RKO (cell line): ENCODE data around the gene GP2.

Experiments used
- DNase-seq: peaks from one replicate; pipeline ENCODE4 v3.0.0-alpha.2; 2016; ENCODE audit warnings: low spot score

The GP2 gene

DNA sequence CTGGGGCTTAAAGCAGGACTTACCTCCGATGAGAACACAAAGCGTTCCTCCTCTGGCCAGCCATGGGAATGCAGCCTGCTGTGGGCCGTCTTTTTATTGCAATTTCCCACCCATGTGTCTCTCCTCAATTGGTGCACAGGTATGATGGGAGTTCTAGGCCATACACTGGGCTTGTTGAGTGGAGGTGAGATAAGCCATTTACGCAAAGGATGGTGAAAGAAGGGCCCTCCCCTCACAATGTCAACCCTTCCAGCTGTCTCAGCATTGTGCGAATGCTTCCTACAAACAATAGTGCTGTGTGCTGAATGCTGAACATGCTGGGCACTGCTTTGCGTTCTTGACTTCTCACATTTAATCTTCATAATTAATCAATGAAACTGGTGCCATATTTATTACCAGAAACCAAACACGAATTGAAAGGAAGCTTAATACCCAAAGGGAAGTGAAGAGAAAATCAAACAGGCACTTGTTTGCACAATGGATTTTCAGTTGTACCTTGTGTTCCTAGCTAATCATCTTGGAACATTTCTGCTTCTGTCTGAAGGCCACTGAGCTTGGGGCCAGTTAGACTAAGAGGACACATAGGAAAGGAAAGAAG, at the start of gene GP2:
Gene GP2 (minus strand): TSS at position 70 of the 598 bp plus-strand sequence. CDS start 1,082 bp downstream, outside the sequence.
- DNase-seq = no peak

DNA sequence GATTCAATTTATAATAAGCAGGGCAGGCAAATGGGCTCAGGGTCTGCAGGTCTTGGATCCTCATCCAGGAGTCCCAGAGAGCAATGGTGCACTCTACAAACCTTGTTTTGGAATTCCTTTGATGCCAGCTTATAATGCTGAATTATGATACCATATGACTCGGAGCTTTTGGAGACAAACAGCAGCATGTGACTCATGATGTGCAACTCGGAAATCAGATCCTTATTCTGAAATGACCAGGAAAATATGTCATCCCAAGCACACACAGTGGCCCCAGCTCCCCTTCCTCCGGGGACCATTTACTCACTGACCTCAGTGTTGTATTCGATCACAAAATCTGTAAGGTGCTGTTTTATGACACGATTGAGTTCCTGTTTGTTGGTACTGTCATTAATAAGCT, 45.4 kb upstream of the GP2 start:
- peak; percentile 64 for DNase-seq

GRCh38 chr16:20369452-20370054, 42.2 kb upstream of the GP2 start:
- DNase-seq = no peak

GRCh38 chr16:20364051-20364450, 36.7 kb upstream of the GP2 start:
- no peak for DNase-seq

GRCh38 chr16:20363191-20363590, 35.9 kb upstream of the GP2 start:
- no peak for DNase-seq

- no peak for DNase-seq
These were observed 32.7 kb upstream of the GP2 start for GRCh38 chr16:20359997-20360396.

DNA sequence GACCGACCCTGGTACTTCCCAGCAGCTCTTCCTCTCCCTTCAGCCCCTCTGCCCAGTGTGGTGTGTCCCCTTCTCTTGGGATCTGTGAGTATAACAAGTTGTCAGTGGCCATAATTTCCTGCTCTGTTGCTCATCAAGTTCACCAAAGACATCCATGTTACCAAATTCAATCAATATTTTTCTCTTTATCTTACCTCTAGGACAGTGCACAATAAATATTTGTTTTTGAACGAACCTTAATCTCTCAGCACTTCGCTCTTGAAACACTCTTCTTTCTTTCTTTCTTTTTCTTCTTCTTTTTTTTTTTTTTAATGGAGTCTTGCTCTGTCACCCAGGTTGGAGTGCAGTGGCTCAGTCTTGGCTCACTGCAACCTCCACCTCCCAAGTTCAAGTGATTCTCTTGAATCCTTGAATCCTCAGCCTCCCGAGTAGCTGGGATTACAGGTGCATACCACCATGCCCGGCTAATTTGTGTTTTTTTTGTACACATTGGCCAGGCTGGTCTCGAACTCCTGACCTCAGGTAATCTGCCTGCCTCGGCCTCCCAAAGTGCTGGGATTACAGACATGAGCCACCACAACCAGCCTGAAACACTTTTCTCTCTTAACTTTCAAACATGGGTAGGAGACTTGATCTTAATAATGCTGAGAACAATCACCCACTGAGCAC, 27.9 kb upstream of the GP2 start:
- no peak for DNase-seq

DNA sequence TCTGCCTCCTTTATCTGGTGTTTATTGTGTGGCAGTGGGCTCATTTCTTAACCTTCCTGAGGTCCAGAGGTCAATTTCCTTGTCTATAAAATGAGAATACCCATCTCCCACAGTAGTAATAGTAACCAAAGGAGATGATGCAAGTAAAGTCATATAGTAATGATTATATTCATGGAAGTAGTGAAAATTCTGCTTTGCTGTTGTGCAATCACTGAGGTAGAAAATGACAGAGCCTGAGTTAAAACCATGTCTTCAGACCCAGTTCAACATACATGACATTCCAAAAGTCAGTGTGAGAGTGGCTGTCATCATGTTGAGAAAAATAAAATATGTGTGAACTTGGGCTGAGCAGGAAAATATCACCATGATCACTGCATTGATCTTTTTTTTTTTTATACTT, 26.1 kb upstream of the GP2 start:
- DNase-seq = no peak

DNA sequence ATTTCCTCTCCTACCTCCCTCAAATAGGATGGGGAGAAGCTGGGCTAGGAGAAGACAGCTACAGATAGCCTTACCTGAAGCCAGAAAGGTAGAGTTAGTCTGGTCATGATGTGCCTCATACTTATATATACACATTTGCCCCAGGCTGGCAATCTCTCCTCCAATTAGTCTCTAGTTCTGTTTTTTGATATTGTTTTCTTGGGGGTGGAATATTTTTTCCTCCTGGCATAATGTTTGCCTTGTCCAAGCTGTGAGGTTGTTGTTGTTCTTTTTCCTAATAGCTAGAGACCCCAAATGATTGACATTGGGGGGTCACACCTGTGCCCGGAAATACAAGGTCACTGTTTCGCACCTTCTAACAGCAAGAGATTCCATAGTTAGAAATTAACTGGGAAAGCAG, 25.3 kb upstream of the GP2 start, which contains the start of gene UMOD:
Gene UMOD (minus strand): TSS at position 101 of the 400 bp plus-strand sequence. CDS start 1,978 bp downstream, outside the sequence.
- DNase-seq = no peak

GRCh38 chr16:20349615-20350014, 22.3 kb upstream of the GP2 start:
- DNase-seq = no peak

GRCh38 chr16:20348365-20349185, 21.3 kb upstream of the GP2 start:
- no peak for DNase-seq

DNA sequence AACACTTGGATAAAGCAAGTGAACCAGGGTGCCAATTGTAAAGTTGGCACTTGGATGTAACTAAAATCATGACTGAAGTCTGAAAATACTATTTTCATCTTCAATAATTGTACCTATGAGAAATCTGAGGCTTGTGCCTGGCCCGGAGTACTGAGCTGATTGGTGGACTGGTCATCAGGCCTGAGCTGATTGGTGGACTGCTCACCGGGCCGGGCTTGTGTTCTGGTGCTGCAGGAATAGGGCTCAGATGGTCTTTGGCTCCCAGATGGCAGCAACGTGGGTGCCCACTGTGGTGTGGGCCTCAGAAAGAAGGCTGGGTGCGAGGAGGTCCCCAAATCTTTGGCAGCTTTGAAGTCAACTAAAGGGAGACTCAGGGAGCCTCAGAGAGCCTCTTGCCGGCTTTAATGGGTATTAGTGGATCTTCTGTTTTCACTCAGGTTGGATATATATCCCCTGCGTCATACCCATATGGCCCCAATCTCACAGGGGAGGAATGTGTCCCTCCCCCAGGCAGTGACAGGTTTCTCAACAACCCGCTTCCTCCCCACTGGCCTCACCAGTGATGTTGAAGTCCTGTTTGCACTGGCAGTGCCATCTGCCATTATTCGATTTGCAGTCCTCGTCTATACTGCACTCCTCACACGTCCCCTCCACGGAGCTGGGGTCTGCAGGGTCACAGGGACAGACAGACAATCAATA, 20.5 kb upstream of the GP2 start:
- DNase-seq = no peak

DNA sequence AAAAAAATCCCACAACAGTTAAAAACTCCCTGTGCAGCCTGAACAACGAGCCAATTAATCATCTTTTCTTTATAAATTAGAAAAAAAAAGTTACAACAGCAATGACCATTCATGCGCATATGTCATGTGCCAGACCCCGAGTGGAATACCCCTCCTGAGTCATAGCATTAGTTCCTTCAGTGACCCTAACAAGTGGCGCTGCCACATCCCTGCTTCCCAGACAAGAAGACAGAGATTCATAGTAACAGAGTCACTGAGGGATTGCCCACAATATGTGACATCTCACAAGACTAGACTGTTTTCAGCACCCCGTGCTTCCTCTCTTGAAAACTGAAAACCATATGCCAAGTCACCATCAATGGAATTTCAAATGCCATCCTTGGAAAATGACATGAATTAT, 17.3 kb upstream of the GP2 start:
- no peak for DNase-seq

GRCh38 chr16:20339744-20340143, 12.4 kb upstream of the GP2 start:
- DNase-seq = no peak

DNA sequence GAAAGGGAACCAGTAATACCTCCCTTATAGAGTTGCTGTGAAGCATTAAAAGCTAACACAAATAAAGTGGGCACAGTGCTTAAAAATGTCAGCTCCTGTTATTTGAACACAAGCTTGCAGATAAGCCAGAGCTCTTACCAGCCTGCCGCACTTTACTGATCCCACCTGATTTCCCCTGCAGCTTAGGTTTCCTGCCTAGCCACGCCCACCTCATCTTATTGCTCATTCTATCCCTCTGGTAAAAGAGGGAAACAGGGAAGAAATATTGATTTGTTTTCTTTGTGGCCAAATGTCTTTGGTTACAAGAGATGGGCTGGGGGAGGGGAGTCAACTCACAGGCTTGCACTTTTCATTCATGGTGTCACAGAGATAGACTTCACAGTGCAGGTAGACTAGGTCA, 9.6 kb upstream of the GP2 start:
- no peak for DNase-seq

DNA sequence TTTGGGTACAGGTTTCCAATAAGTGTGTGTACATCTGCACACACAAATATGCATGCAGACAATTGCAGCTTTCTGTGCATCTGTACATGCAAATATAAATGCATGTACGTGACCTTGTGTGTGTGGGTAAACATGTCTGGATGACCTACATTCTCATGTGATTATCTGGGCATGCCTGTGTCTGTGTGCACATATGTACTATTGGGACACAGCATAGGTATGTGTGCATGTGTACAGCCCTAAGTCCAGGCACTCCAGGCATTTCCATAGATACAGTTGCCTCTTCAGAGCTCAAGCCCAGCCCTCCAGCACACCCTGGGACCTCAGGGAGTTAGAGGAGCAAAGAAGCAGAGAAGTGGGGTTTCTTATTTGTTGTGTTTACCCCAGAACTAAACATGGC, 7.1 kb upstream of the GP2 start:
- DNase-seq = no peak

DNA sequence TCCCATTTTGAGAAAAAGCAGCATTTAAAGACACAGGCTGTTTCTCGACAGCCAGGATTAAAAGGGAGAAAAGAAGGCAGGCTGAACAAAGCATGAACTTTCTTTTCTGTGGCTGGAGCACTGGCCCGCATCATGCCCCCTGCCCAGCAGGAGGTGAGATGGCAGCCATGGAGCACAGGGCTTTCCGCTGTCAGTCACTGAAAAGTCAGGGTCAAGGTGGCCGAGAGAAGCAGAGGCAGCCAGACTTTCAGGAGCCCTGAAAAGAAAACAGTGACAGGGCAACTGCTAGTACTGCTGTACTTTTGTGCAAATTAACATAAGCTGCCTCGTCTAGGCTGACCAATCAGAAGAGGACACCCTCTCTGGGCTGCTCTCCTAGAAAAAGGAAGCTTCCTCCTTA, 5.8 kb upstream of the GP2 start:
- DNase-seq = no peak

GRCh38 chr16:20332411-20332810, 5.1 kb upstream of the GP2 start:
- no peak for DNase-seq

DNA sequence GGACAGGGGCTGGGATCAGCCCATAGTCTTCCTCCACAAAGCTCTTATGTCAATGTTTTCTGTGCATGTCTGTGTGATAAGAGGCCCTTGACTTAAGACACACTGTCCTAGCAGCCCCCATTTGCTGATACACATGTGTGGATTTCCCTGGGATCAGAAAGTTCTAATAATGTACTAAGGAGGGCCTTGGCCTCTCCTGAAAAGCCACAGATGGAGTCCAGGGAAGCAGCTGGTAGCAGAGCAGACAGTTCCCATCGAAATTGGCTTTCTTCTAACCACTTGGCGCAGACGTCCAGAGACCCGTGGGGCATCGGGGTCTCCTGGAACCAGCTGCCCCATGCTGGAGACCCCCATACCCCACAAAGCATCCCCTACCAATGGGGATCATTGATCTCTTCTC, 4.3 kb upstream of the GP2 start:
- DNase-seq = no peak

- no peak for DNase-seq
These were observed 2.3 kb upstream of the GP2 start for GRCh38 chr16:20329392-20330138.

DNA sequence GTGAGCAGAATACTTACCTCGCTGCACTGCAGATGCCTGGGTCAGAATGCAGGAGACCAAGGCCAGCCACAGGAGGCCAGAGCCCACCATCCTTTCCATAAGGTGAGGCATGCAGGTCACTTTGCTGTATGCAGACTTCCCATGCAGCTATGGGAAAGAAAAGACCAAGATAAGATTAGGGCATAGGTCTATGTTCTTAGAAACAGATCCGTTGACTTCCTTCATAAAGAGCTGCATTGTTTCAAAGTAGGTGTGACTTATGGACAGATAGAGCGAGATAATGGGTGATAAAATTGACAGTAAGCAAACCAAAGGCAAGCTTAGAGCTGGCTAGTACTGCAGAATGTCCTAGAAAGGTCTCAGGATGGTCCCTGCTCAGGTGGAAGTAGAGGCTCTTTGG, 992 bp downstream of the GP2 start:
- DNase-seq = no peak
